ENCODE data around the gene PSMB9.
"Not testable (repeated sequence)": the region's sequence is repeated elsewhere in the genome, so short reads cannot be mapped to it uniquely, and the experiment has no call there.

PSMB9 gene

GRCh38 chr6:32865724-32866443, 11.9 kb downstream of the PSMB9 start:
- DNase-seq, result no peak

GRCh38 chr6:32867022-32867477, 13.1 kb downstream of the PSMB9 start:
- DNase-seq, result no peak

GRCh38 chr6:32867554-32868256, 13.7 kb downstream of the PSMB9 start:
- DNase-seq, result no peak

- DNase-seq, result peak; percentile 89
Observed at GRCh38 chr6:32868257-32868788, 14.3 kb downstream of the PSMB9 start.

GRCh38 chr6:32873947-32874346, 20.0 kb downstream of the PSMB9 start:
- DNase-seq, result not testable (repeated sequence)

- DNase-seq, result no peak
Observed at GRCh38 chr6:32876603-32877002, 22.6 kb downstream of the PSMB9 start.

GRCh38 chr6:32879691-32880090, 25.7 kb downstream of the PSMB9 start:
- DNase-seq, result no peak

- DNase-seq, result not testable (repeated sequence)
Observed at GRCh38 chr6:32880962-32881361, 27.0 kb downstream of the PSMB9 start.

GRCh38 chr6:32882879-32883250, 28.9 kb downstream of the PSMB9 start:
- DNase-seq, result no peak

- no peak for DNase-seq
Observed at GRCh38 chr6:32883789-32884188, 29.8 kb downstream of the PSMB9 start.

GRCh38 chr6:32885698-32886286, 31.8 kb downstream of the PSMB9 start:
- no peak for DNase-seq

- no peak for DNase-seq
Observed at GRCh38 chr6:32886681-32887383, 32.8 kb downstream of the PSMB9 start.

GRCh38 chr6:32887616-32888015, 33.6 kb downstream of the PSMB9 start:
- DNase-seq, result no peak

GRCh38 chr6:32888576-32888975, 34.6 kb downstream of the PSMB9 start:
- no peak for DNase-seq

GRCh38 chr6:32889533-32889932, 35.5 kb downstream of the PSMB9 start:
- DNase-seq, result no peak

GRCh38 chr6:32890831-32891230, 36.8 kb downstream of the PSMB9 start:
- no peak for DNase-seq

- peak; percentile 96 for DNase-seq
Observed at GRCh38 chr6:32894085-32895005, 40.4 kb downstream of the PSMB9 start.

- DNase-seq, result no peak
Observed at GRCh38 chr6:32895006-32895345, 41.0 kb downstream of the PSMB9 start.

GRCh38 chr6:32903952-32904351, 50.0 kb downstream of the PSMB9 start:
- no peak for DNase-seq

- no peak for DNase-seq
Observed at GRCh38 chr6:32905078-32905477, 51.1 kb downstream of the PSMB9 start.

- no peak for DNase-seq
Observed at GRCh38 chr6:32906539-32906938, 52.5 kb downstream of the PSMB9 start.

GRCh38 chr6:32908897-32909296, 54.9 kb downstream of the PSMB9 start:
- no peak for DNase-seq
